HCT116 (cell line): ENCODE measurements around the gene MEGF8. TPM values are rescaled to one million over a fixed set of nuclear protein-coding genes. Genes with fewer than 3 reads are reported as not detected.

Experiments used
- ATAC-seq: fragments of 200-7000 bp; cut with Tn5 transposase; 2 replicates; pipeline ENCODE4 v1.9.1; 2020; ENCODE audit warnings: mild to moderate bottlenecking, moderate library complexity
- BruUV-seq: library from RNA; stranded (reverse); fragments of 400-500 nt; replicated peaks from 2 replicates; lab custom pipeline; 2021; lab: Mats Ljungman, UMichigan
- CTCF ChIA-PET: fragments of 300-600 bp; sonication (Branson Sonifier 250); formaldehyde crosslinking; loops from one replicate; lab custom pipeline; 2021; ENCODE audit warnings: antibody characterized with exemption; lab: Charles Lee
- POLR2A ChIA-PET: fragments of 300-600, 350-600 bp; sonication (Branson Sonifier 250); formaldehyde crosslinking; loops from one replicate; lab custom pipeline; 2021; ENCODE audit warnings: antibody characterized with exemption; lab: Charles Lee
- RAD21 ChIA-PET, 2 experiments: fragments of 300-600 bp; sonication (Branson Sonifier 250); formaldehyde crosslinking; loops; one replicate each; lab custom pipeline; 2023; ENCODE audit warnings: low total read pairs in 2 of 2; ENCODE audit not compliant: uncharacterized antibody in 2 of 2, unreplicated experiment in 2 of 2, low non-redundant PET in 1 of 2; lab: Charles Lee
- DNase-seq: peaks from one replicate; pipeline ENCODE4 v3.0.0-alpha.2; 2010; ENCODE audit warnings: low read depth, low spot score
- H2AFZ ChIP-seq: fragments of 200-600 bp; shearing (Covaris generic), sonication (generic); 2 replicates; pipeline ENCODE4 v1.6.1; 2017; ENCODE audit warnings: low read depth, mixed run types, mixed read lengths, antibody characterized with exemption, low read length; ENCODE audit not compliant: poor library complexity, severe bottlenecking
- H3K27ac ChIP-seq: 2 replicates; pipeline ENCODE4 v1.5.1; 2012; ENCODE audit warnings: low read depth, low read length
- H3K27me3 ChIP-seq: fragments of 200-600 bp; sonication (generic); 2 replicates; pipeline ENCODE4 v1.6.1; 2016; ENCODE audit warnings: mixed run types, low read length, mixed read lengths; ENCODE audit not compliant: insufficient read depth
- H3K36me3 ChIP-seq, 2 experiments: fragments of 200-500 bp in 1 of 2; fragments of 200-600 bp in 1 of 2; sonication (Bioruptor generic) in 1 of 2; sonication (generic) in 1 of 2; 2 replicates each; pipeline versions ENCODE4 v1.5.1 to v1.6.1; 2014 to 2016; ENCODE audit warnings: low read length in 2 of 2, inconsistent platforms in 1 of 2, mixed read lengths in 1 of 2, mixed run types in 1 of 2; ENCODE audit not compliant: insufficient read depth in 2 of 2, control insufficient read depth in 1 of 2
- H3K4me1 ChIP-seq, 2 experiments: fragments of 200-600 bp in 1 of 2; sonication (generic) in 1 of 2; 2 replicates each; pipeline versions ENCODE4 v1.5.1 to v1.6.1; 2012 to 2017; ENCODE audit warnings: low read length in 2 of 2, inconsistent platforms in 1 of 2, mild to moderate bottlenecking in 1 of 2, mixed read lengths in 1 of 2, mixed run types in 1 of 2, moderate library complexity in 1 of 2; ENCODE audit not compliant: insufficient read depth in 2 of 2, control insufficient read depth in 1 of 2
- H3K4me2 ChIP-seq: fragments of 200-600 bp; sonication (generic); 2 replicates; pipeline ENCODE4 v1.6.1; 2017; ENCODE audit warnings: mixed run types, low read length, mixed read lengths
- H3K4me3 ChIP-seq, 2 experiments: fragments of 200-600 bp in 1 of 2; sonication (generic) in 1 of 2; replicated peaks in 1 of 2; 2 replicates each; pipeline ENCODE4 v1.5.1; 2011 to 2016; ENCODE audit warnings: low read length in 2 of 2, control low read depth in 1 of 2, low read depth in 1 of 2, mild to moderate bottlenecking in 1 of 2, mixed read lengths in 1 of 2, mixed run types in 1 of 2
- H3K79me2 ChIP-seq: fragments of 200-600 bp; sonication (generic); 2 replicates; pipeline ENCODE4 v1.6.1; 2017; ENCODE audit warnings: mild to moderate bottlenecking, mixed run types, low read length, moderate library complexity, mixed read lengths; ENCODE audit not compliant: insufficient read depth
- H3K9ac ChIP-seq: fragments of 200-600 bp; sonication (generic); 2 replicates; pipeline ENCODE4 v1.6.1; 2016; ENCODE audit warnings: low read length, mixed read lengths
- H3K9me2 ChIP-seq: fragments of 200-600 bp; sonication (generic), shearing (Covaris generic); 2 replicates; pipeline ENCODE4 v1.6.1; 2017; ENCODE audit warnings: mixed run types, mild to moderate bottlenecking, moderate library complexity; ENCODE audit not compliant: insufficient read depth
- H3K9me3 ChIP-seq, 2 experiments: fragments of 200-500 bp in 1 of 2; fragments of 200-600 bp in 1 of 2; sonication (Bioruptor generic) in 1 of 2; sonication (generic) in 1 of 2; 2 replicates each; pipeline ENCODE4 v1.6.1; 2014 to 2017; ENCODE audit warnings: low read length in 2 of 2, mixed read lengths in 2 of 2, inconsistent platforms in 1 of 2, low read depth in 1 of 2, mild to moderate bottlenecking in 1 of 2, mixed run types in 1 of 2, moderate library complexity in 1 of 2; ENCODE audit not compliant: control insufficient read depth in 1 of 2, insufficient read depth in 1 of 2
- H4K20me1 ChIP-seq: fragments of 200-600 bp; sonication (generic), shearing (Covaris generic); 2 replicates; pipeline ENCODE4 v1.6.1; 2017; ENCODE audit warnings: mixed run types, mild to moderate bottlenecking, moderate library complexity; ENCODE audit not compliant: insufficient read depth
- CEBPB ChIP-seq: IDR thresholded peaks from 2 replicates; pipeline ENCODE4 v1.6.1; 2012; ENCODE audit warnings: low read depth
- EGR1 ChIP-seq: IDR thresholded peaks from 2 replicates; pipeline ENCODE4 v1.6.1; 2012; ENCODE audit warnings: low read depth
- EZH2phosphoT487 ChIP-seq: fragments of 200-600 bp; IDR thresholded peaks from 2 replicates; pipeline ENCODE4 v1.6.1; 2018; ENCODE audit warnings: antibody characterized with exemption, borderline replicate concordance
- JUND ChIP-seq: IDR thresholded peaks from 2 replicates; pipeline ENCODE4 v1.6.1; 2012
- POLR2AphosphoS5 ChIP-seq: IDR thresholded peaks from 2 replicates; pipeline ENCODE4 v1.6.1; 2011; ENCODE audit warnings: mild to moderate bottlenecking, low read depth, low read length, moderate library complexity
- RAD21 ChIP-seq: IDR thresholded peaks from 2 replicates; pipeline ENCODE4 v1.6.1; 2012; ENCODE audit warnings: low read depth, mild to moderate bottlenecking
- SP1 ChIP-seq: IDR thresholded peaks from 2 replicates; pipeline ENCODE4 v1.6.1; 2012; ENCODE audit warnings: low read depth
- SRF ChIP-seq: IDR thresholded peaks from 2 replicates; pipeline ENCODE4 v1.6.1; 2012; ENCODE audit warnings: low read depth
- ZFX ChIP-seq: fragments of 450-650 bp; IDR thresholded peaks from 2 replicates; pipeline ENCODE4 v1.6.1; 2017
- ZNF274 ChIP-seq: fragments of 200-500 bp; sonication (Bioruptor generic); IDR thresholded peaks from 2 replicates; pipeline ENCODE4 v1.6.1; 2014; ENCODE audit warnings: mild to moderate bottlenecking, low read depth, low read length, inconsistent platforms
- intact Hi-C: fragments of 100-400 bp; cut with micrococcal nuclease; formaldehyde crosslinking; loops from 2 replicates; pipeline ENCODE4 v1.10.0; 2022
- total RNA-seq: library from RNA; stranded (reverse); gene quantifications from one replicate; pipeline ENCODE4 v1.2.1, GENCODE V29; 2021; ENCODE audit not compliant: unreplicated experiment
- TF ChIP-seq, protein P1 (sequence below), 3 experiments: fragments of 200-600 bp in 1 of 3; sonication (generic) in 1 of 3; IDR thresholded peaks in 2 of 3; conservative IDR thresholded peaks in 1 of 3; 2 replicates each; pipeline ENCODE4 v1.5.1; 2012 to 2017; ENCODE audit warnings: low read depth in 2 of 3, low read length in 2 of 3, antibody characterized with exemption in 1 of 3, borderline replicate concordance in 1 of 3, control low read depth in 1 of 3, mild to moderate bottlenecking in 1 of 3, mixed read lengths in 1 of 3, mixed run types in 1 of 3, moderate library complexity in 1 of 3; ENCODE audit not compliant: insufficient read depth in 1 of 3
- TF ChIP-seq, protein P2 (sequence below): IDR thresholded peaks from 2 replicates; pipeline ENCODE4 v1.6.1; 2011; ENCODE audit warnings: mild to moderate bottlenecking, low read length, moderate library complexity; ENCODE audit not compliant: insufficient replicate concordance; ENCODE audit errors: extremely low read depth
- TF ChIP-seq, protein P3 (sequence below): IDR thresholded peaks from 2 replicates; pipeline ENCODE4 v1.6.1; 2012; ENCODE audit warnings: low read depth

Gene MEGF8
- total RNA-seq, 1 experiment from 2014 or later, result 24.0 TPM

DNA sequence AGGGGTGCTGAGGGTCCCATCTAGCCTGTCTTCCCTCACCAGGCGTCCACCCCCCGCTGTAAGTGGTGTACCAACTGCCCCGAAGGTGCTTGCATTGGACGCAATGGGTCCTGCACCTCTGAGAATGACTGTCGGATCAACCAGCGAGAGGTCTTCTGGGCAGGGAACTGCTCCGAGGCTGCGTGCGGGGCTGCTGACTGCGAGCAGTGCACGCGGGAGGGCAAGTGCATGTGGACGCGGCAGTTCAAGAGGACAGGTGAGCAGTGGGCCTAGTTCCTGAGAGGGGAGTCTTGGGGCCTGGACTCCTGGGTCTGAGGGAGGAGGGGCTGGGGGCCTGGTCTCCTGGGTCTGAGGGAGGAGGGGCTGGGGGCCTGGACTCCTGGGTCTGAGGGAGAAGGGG is 36.9 kb downstream of the MEGF8 start:
- Histone ChIP-seq H3K4me3 (no peak overlapping the region), H3K4me1 (no peaks in the 10 kb centered on the region), H3K36me3 (peaks cover 0 to 11% of the 10 kb centered on the region in 2 experiments; a peak in 2 of 4 replicates), H3K27ac (no peak overlapping the region), H3K79me2 (no peaks in the 10 kb centered on the region), H3K27me3 (no peaks in the 10 kb centered on the region)
- ChIA-PET POLR2A (no interaction called here), RAD21 (no interaction called here)
- intact Hi-C loops, result no loop called here
- no peak for DNase-seq
- TF ChIP-seq RAD21 (no peak), POLR2AphosphoS5 (no peak), EGR1 (no peak), ZFX (no peak), EZH2phosphoT487 (no peak), CEBPB (no peak), SRF (no peak), ZNF274 (no peak), SP1 (no peak), JUND (no peak)
- TF ChIP-seq, protein P1, sequence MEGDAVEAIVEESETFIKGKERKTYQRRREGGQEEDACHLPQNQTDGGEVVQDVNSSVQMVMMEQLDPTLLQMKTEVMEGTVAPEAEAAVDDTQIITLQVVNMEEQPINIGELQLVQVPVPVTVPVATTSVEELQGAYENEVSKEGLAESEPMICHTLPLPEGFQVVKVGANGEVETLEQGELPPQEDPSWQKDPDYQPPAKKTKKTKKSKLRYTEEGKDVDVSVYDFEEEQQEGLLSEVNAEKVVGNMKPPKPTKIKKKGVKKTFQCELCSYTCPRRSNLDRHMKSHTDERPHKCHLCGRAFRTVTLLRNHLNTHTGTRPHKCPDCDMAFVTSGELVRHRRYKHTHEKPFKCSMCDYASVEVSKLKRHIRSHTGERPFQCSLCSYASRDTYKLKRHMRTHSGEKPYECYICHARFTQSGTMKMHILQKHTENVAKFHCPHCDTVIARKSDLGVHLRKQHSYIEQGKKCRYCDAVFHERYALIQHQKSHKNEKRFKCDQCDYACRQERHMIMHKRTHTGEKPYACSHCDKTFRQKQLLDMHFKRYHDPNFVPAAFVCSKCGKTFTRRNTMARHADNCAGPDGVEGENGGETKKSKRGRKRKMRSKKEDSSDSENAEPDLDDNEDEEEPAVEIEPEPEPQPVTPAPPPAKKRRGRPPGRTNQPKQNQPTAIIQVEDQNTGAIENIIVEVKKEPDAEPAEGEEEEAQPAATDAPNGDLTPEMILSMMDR (IDR thresholded peaks at IDR 0.05 in 2 of 3, conservative IDR thresholded peaks at IDR 0.05 in 1 of 3; ENCODE audit: borderline replicate concordance in 1 of 3, insufficient read depth in 1 of 3, low read depth in 2 of 3, low read length in 2 of 3), result no peak
- TF ChIP-seq, protein P2, sequence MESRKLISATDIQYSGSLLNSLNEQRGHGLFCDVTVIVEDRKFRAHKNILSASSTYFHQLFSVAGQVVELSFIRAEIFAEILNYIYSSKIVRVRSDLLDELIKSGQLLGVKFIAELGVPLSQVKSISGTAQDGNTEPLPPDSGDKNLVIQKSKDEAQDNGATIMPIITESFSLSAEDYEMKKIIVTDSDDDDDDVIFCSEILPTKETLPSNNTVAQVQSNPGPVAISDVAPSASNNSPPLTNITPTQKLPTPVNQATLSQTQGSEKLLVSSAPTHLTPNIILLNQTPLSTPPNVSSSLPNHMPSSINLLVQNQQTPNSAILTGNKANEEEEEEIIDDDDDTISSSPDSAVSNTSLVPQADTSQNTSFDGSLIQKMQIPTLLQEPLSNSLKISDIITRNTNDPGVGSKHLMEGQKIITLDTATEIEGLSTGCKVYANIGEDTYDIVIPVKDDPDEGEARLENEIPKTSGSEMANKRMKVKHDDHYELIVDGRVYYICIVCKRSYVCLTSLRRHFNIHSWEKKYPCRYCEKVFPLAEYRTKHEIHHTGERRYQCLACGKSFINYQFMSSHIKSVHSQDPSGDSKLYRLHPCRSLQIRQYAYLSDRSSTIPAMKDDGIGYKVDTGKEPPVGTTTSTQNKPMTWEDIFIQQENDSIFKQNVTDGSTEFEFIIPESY, result no peak
- TF ChIP-seq, protein P3, sequence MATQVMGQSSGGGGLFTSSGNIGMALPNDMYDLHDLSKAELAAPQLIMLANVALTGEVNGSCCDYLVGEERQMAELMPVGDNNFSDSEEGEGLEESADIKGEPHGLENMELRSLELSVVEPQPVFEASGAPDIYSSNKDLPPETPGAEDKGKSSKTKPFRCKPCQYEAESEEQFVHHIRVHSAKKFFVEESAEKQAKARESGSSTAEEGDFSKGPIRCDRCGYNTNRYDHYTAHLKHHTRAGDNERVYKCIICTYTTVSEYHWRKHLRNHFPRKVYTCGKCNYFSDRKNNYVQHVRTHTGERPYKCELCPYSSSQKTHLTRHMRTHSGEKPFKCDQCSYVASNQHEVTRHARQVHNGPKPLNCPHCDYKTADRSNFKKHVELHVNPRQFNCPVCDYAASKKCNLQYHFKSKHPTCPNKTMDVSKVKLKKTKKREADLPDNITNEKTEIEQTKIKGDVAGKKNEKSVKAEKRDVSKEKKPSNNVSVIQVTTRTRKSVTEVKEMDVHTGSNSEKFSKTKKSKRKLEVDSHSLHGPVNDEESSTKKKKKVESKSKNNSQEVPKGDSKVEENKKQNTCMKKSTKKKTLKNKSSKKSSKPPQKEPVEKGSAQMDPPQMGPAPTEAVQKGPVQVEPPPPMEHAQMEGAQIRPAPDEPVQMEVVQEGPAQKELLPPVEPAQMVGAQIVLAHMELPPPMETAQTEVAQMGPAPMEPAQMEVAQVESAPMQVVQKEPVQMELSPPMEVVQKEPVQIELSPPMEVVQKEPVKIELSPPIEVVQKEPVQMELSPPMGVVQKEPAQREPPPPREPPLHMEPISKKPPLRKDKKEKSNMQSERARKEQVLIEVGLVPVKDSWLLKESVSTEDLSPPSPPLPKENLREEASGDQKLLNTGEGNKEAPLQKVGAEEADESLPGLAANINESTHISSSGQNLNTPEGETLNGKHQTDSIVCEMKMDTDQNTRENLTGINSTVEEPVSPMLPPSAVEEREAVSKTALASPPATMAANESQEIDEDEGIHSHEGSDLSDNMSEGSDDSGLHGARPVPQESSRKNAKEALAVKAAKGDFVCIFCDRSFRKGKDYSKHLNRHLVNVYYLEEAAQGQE, result no peak
- TF ChIP-seq, all 23 proteins: peak for 0
- H3K9me3 ChIP-seq, result peaks cover 9 to 10% of the 10 kb centered on the region in 2 experiments; a peak in 2 of 4 replicates
- no TSS peak for BruUV-seq
- no peak for ATAC-seq
- no peak overlapping the region for H3K4me2 ChIP-seq
- no peaks in the 10 kb centered on the region for H4K20me1 ChIP-seq
- no peaks in the 10 kb centered on the region for H3K9me2 ChIP-seq
- CTCF ChIA-PET, result no interaction called here
- no peak overlapping the region for H2AFZ ChIP-seq
- no peak overlapping the region for H3K9ac ChIP-seq
